ENCODE results near the gene PREB.

The PREB gene

GRCh38 chr2:27154488-27154887, 20.1 kb upstream of the PREB start:
- no peak for ATAC-seq (ENCODE audit: insufficient read depth, low read depth)
- no peaks in the 10 kb centered on the region for H3K9me3 ChIP-seq (ENCODE audit: insufficient read depth, low read length, severe bottlenecking)
- H4K20me1 ChIP-seq (ENCODE audit: insufficient read depth, low read length): no peaks in the 10 kb centered on the region
- H3K9ac ChIP-seq (ENCODE audit: low read depth, low read length): no peak overlapping the region
- no peak for TF ChIP-seq EZH2 (IDR thresholded peaks at IDR 0.05; ENCODE audit: borderline replicate concordance, low read depth, low read length, severe bottlenecking)
- TF ChIP-seq, protein P1, sequence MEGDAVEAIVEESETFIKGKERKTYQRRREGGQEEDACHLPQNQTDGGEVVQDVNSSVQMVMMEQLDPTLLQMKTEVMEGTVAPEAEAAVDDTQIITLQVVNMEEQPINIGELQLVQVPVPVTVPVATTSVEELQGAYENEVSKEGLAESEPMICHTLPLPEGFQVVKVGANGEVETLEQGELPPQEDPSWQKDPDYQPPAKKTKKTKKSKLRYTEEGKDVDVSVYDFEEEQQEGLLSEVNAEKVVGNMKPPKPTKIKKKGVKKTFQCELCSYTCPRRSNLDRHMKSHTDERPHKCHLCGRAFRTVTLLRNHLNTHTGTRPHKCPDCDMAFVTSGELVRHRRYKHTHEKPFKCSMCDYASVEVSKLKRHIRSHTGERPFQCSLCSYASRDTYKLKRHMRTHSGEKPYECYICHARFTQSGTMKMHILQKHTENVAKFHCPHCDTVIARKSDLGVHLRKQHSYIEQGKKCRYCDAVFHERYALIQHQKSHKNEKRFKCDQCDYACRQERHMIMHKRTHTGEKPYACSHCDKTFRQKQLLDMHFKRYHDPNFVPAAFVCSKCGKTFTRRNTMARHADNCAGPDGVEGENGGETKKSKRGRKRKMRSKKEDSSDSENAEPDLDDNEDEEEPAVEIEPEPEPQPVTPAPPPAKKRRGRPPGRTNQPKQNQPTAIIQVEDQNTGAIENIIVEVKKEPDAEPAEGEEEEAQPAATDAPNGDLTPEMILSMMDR (IDR thresholded peaks at IDR 0.05; ENCODE audit: borderline replicate concordance, extremely low read depth, low read length, poor library complexity, severe bottlenecking): no peak
- DNase-seq: no peak
- no peak overlapping the region for H3K4me3 ChIP-seq (ENCODE audit: low read depth in 1 of 2, low read length in 2 of 2)
- H3K27ac ChIP-seq (ENCODE audit: low read length): no peak overlapping the region
- no peaks in the 10 kb centered on the region for H3K36me3 ChIP-seq (ENCODE audit: insufficient read depth, low read length)
- H3K4me1 ChIP-seq (ENCODE audit: insufficient read depth, low read length): no peaks in the 10 kb centered on the region
- peaks cover 5% of the 10 kb centered on the region for H3K27me3 ChIP-seq (ENCODE audit: insufficient read depth, low read length, poor library complexity)
- no peak overlapping the region for H2AFZ ChIP-seq (ENCODE audit: low read depth, low read length)
- H3K79me2 ChIP-seq (ENCODE audit: insufficient read depth, low read length): no peaks in the 10 kb centered on the region
- H3K4me2 ChIP-seq (ENCODE audit: insufficient read depth, low read length): no peak overlapping the region

- H3K9me3 ChIP-seq (ENCODE audit: insufficient read depth, low read length, severe bottlenecking): no peaks in the 10 kb centered on the region
- no peak overlapping the region for H3K4me2 ChIP-seq (ENCODE audit: insufficient read depth, low read length)
- no peaks in the 10 kb centered on the region for H3K4me1 ChIP-seq (ENCODE audit: insufficient read depth, low read length)
- DNase-seq: no peak
- no peak for TF ChIP-seq EZH2 (IDR thresholded peaks at IDR 0.05; ENCODE audit: borderline replicate concordance, low read depth, low read length, severe bottlenecking)
- TF ChIP-seq, protein P1 (IDR thresholded peaks at IDR 0.05; ENCODE audit: borderline replicate concordance, extremely low read depth, low read length, poor library complexity, severe bottlenecking): no peak
- ATAC-seq (ENCODE audit: insufficient read depth, low read depth): no peak
- no peak overlapping the region for H3K4me3 ChIP-seq (ENCODE audit: low read depth in 1 of 2, low read length in 2 of 2)
- H3K36me3 ChIP-seq (ENCODE audit: insufficient read depth, low read length): no peaks in the 10 kb centered on the region
- no peaks in the 10 kb centered on the region for H4K20me1 ChIP-seq (ENCODE audit: insufficient read depth, low read length)
- H2AFZ ChIP-seq (ENCODE audit: low read depth, low read length): no peak overlapping the region
- peaks cover 2% of the 10 kb centered on the region for H3K27me3 ChIP-seq (ENCODE audit: insufficient read depth, low read length, poor library complexity)
- no peaks in the 10 kb centered on the region for H3K79me2 ChIP-seq (ENCODE audit: insufficient read depth, low read length)
- H3K27ac ChIP-seq (ENCODE audit: low read length): no peak overlapping the region
- H3K9ac ChIP-seq (ENCODE audit: low read depth, low read length): no peak overlapping the region
These were observed 18.5 kb upstream of the PREB start for GRCh38 chr2:27152796-27153464.

- Histone ChIP-seq H3K4me3 (ENCODE audit: low read depth in 1 of 2, low read length in 2 of 2) (no peak overlapping the region), H2AFZ (ENCODE audit: low read depth, low read length) (no peak overlapping the region), H4K20me1 (ENCODE audit: insufficient read depth, low read length) (no peaks in the 10 kb centered on the region), H3K27ac (ENCODE audit: low read length) (no peak overlapping the region), H3K9ac (ENCODE audit: low read depth, low read length) (no peak overlapping the region), H3K9me3 (ENCODE audit: insufficient read depth, low read length, severe bottlenecking) (no peaks in the 10 kb centered on the region), H3K4me2 (ENCODE audit: insufficient read depth, low read length) (no peak overlapping the region), H3K79me2 (ENCODE audit: insufficient read depth, low read length) (no peaks in the 10 kb centered on the region), H3K27me3 (ENCODE audit: insufficient read depth, low read length, poor library complexity) (peaks cover 2% of the 10 kb centered on the region), H3K36me3 (ENCODE audit: insufficient read depth, low read length) (no peaks in the 10 kb centered on the region), H3K4me1 (ENCODE audit: insufficient read depth, low read length) (no peaks in the 10 kb centered on the region)
- DNase-seq: no peak
- ATAC-seq (ENCODE audit: insufficient read depth, low read depth): no peak
- TF ChIP-seq EZH2 (IDR thresholded peaks at IDR 0.05; ENCODE audit: borderline replicate concordance, low read depth, low read length, severe bottlenecking): no peak
- TF ChIP-seq, protein P1 (IDR thresholded peaks at IDR 0.05; ENCODE audit: borderline replicate concordance, extremely low read depth, low read length, poor library complexity, severe bottlenecking): no peak
These were observed 17.8 kb upstream of the PREB start for GRCh38 chr2:27152102-27152795.

All from DND-41 (cell line).